ENCODE results near the gene CMTM8.

Gene CMTM8

DNA sequence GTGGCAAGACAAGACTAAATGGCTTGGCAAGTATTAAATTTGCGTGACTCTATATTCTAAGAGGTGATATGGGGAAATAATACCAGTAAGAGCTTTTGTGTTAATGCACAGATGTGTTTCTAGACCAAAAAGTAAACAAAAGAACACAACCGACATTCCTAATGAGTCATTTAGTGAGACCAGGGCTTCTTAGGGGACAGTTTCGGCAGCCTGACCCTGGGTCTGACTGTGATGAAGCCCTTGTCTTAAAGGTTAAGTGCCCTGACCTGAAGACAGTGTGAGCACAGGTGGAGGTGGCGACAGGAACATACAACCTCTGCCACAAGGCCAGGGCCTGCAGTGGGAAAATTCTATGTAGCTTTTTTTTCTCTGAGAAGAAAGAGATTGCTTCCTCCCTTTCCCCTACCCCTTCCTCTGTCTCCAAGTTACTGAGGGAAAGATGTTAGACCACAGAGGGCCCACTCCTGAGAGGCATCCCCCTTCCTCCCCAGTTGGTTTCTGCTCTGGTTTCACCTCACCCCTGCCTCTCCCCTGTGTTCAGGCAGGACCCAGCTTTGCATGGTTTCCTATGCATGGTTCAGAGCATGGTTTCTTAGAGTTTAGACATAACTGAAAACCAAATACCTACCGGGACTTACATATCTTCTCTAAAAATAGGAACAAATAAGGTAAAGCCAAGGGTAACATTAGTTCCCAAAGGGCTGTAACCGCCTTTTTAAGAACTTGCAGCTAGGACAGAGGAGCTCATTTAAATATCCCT lies 128.3 kb downstream of the CMTM8 start:
- ATAC-seq (replicated peaks) (peak; percentile 49), DNase-seq (no peak)
- Mint-ChIP-seq H3K9me3 (no peaks in the 10 kb centered on the region), H3K27ac (no peak overlapping the region), H3K4me3 (peak overlapping the region in 1 of 2 donors; percentile 67), H3K27me3 (peaks cover 0 to 10% of the 10 kb centered on the region in 2 donors), H3K4me1 (peaks cover 20 to 29% of the 10 kb centered on the region in 2 donors), H3K36me3 (no peaks in the 10 kb centered on the region)

DNA sequence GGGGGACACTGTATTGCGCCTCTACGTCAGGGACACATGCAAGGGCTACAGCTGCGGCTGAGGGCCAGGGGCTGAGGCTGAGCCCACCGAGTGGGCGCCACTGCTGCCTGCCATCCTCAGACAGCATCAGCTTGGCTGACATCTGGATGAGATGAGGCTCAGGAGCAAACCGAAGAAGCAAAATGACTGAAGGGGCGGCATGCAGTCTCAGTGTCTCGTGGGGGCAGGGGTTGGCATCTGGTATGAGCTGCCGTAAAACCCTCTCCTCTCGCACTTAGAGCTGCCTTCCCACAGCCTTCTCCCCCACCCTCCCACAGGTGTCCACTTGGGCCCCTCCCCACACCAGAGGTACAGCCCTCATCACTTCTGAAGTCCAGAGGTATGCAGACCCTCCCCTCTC lies 129.0 kb downstream of the CMTM8 start:
- peaks cover 0 to 10% of the 10 kb centered on the region in 2 donors for H3K27me3 Mint-ChIP-seq

DNA sequence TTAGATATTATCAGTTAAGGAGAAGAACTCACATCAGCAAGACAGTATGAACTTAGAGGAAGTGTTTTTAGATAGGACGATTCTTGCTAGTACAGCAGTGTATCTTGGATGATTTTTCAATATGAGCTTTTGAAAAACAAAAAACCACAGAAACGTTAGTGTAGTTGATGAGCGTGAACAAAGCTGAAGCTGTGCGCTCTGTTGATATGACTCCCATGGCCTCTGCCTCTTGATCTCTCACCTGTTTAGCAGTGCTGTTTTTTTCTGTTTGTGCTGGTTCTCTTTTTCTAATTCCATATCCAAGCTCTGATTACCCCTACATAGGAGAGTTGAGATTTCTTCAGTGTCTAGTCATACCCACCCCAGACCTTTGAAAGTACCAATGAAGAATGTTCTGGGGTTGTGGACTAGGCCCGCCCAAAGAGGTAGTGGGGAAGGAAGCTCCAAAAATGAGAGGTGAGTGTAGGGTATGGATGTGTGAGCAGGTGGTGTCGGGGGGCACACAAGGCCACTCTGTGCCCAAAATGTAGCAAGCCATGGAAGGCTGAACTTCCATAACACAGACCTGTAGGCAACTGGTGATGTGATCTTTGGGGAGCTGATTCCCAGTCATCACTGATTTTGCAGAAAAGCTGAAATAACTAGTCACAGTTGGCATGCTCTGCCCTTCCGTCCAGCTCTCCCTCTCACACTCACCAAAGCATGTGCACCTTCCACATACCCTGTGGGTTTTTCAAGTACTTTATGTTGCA lies 133.2 kb downstream of the CMTM8 start:
- H3K9me3 Mint-ChIP-seq = no peaks in the 10 kb centered on the region
- peak overlapping the region; percentile 10 for H3K27ac Mint-ChIP-seq
- DNase-seq (no peak), ATAC-seq (replicated peaks) (peak; percentile 69 to 80)
- peaks cover 0 to 10% of the 10 kb centered on the region in 2 donors for H3K27me3 Mint-ChIP-seq
- peaks cover 25 to 35% of the 10 kb centered on the region in 2 donors for H3K4me1 Mint-ChIP-seq
- H3K36me3 Mint-ChIP-seq = no peaks in the 10 kb centered on the region
- peak overlapping the region in 1 of 2 donors; percentile 2 for H3K4me3 Mint-ChIP-seq

More for the DNA sequence above, 129.0 kb downstream of the CMTM8 start:
- Mint-ChIP-seq H3K4me3 (peak overlapping the region; percentile 31 to 67), H3K9me3 (no peaks in the 10 kb centered on the region), H3K4me1 (peaks cover 20 to 33% of the 10 kb centered on the region in 2 donors), H3K36me3 (no peaks in the 10 kb centered on the region), H3K27ac (no peak overlapping the region)
- no peak for DNase-seq
- ATAC-seq (replicated peaks) = no peak

GRCh38 chr3:32372213-32372490 lies 133.7 kb downstream of the CMTM8 start:
- Mint-ChIP-seq H3K27ac (no peak overlapping the region), H3K9me3 (no peaks in the 10 kb centered on the region), H3K27me3 (peaks cover 0 to 8% of the 10 kb centered on the region in 2 donors), H3K4me3 (no peak overlapping the region), H3K4me1 (peaks cover 20 to 30% of the 10 kb centered on the region in 2 donors), H3K36me3 (no peaks in the 10 kb centered on the region)
- ATAC-seq (replicated peaks) (no peak), DNase-seq (no peak)

DNA sequence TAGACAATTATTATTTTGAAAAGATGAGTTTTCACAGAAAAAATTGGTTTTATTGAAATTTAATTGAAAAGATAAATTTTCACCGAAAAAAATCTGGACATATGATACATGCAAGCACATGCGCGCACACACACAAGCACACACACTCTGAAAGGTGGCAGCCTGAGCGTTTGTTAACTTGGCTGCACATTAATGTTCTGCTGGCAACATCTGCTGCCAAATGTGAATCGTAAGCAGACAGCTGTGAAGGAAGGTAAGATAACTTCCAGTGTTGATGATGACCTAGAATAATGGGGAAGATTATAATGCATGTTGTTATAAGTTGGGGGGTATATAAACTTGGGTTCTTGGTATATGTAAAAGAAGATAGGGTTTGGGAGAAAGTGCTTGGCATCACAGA lies 134.8 kb downstream of the CMTM8 start:
- Mint-ChIP-seq H3K9me3 (no peaks in the 10 kb centered on the region), H3K27me3 (no peaks in the 10 kb centered on the region), H3K4me1 (peaks cover 11 to 19% of the 10 kb centered on the region in 2 donors), H3K27ac (no peak overlapping the region), H3K36me3 (no peaks in the 10 kb centered on the region), H3K4me3 (no peak overlapping the region)
- ATAC-seq (replicated peaks) = no peak
- DNase-seq = no peak

DNA sequence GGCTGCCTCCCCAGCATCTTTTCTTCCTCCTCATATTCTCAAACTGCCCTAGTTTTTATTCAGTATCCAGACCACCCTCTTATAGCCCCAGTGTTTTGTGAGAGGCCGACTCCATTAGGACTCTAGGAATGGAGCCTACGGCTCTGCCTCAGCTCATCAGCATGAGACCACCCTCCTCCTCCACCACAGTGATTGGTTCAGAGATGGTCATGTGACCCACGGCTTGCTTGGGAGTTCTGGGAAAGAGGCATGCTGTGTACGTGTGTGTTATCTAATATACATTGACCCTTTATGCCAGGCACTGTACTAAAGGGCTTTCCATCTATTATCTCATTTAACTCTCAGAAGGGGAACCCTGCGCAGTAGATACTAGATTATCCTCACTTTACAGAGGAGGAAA lies 135.4 kb downstream of the CMTM8 start:
- Mint-ChIP-seq H3K9me3 (no peaks in the 10 kb centered on the region), H3K27ac (peak overlapping the region; percentile 14), H3K4me3 (no peak overlapping the region), H3K27me3 (no peaks in the 10 kb centered on the region), H3K36me3 (no peaks in the 10 kb centered on the region), H3K4me1 (peaks cover 11 to 19% of the 10 kb centered on the region in 2 donors)
- DNase-seq (no peak), ATAC-seq (replicated peaks) (no peak)

DNA sequence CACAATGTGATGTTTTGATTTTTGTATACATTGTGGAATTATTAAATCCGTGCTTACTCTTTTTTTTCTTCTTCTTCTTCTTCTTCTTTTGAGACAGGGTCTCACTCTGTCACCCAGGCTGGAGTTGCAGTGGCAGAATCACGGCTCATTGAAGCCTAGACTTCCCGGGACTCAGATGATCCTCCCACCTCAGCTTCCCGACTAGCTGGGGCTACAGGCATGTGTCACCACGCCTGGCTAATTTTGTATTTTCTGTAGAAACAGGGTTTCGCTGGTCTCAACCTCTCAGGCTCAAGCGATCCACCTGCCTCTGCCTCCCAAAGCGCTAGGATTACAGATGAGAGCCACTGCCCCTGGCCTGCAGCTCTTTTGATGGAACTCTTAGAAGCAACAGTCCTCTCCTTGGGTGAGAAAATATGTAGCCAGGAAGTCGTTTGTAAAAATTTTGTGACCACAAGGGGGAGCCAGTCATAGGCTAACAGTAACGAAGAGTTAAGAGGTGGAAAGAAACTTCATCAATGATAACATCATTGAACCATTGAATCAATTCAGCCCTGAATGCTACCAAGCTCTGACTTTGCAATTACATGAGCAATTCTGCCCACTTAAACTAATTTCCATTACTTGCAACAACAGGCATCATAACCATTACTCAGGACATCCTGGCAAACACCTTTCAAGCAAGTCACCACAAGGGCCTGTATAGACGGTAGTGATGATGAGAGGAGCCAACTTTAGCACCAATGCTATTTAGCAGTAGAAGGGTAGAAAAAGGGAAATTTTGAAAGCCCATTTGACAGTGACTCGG lies 136.5 kb downstream of the CMTM8 start:
- Mint-ChIP-seq H3K27me3 (no peaks in the 10 kb centered on the region), H3K4me3 (peak overlapping the region in 1 of 2 donors; percentile 30), H3K4me1 (peaks cover 12 to 19% of the 10 kb centered on the region in 2 donors), H3K36me3 (no peaks in the 10 kb centered on the region), H3K9me3 (no peaks in the 10 kb centered on the region), H3K27ac (peak overlapping the region; percentile 76)
- peak; percentile 63 for DNase-seq
- peak; percentile 55 to 75 for ATAC-seq (replicated peaks)

GRCh38 chr3:32375596-32375930 lies 137.1 kb downstream of the CMTM8 start:
- Mint-ChIP-seq H3K9me3 (no peaks in the 10 kb centered on the region), H3K27ac (no peak overlapping the region), H3K27me3 (no peaks in the 10 kb centered on the region), H3K36me3 (no peaks in the 10 kb centered on the region), H3K4me3 (no peak overlapping the region), H3K4me1 (peaks cover 12 to 19% of the 10 kb centered on the region in 2 donors)
- DNase-seq = no peak
- no peak for ATAC-seq (replicated peaks)

GRCh38 chr3:32376115-32376514 lies 137.6 kb downstream of the CMTM8 start:
- Mint-ChIP-seq H3K4me3 (no peak overlapping the region), H3K27me3 (no peaks in the 10 kb centered on the region), H3K4me1 (peaks cover 12 to 19% of the 10 kb centered on the region in 2 donors), H3K9me3 (no peaks in the 10 kb centered on the region), H3K27ac (no peak overlapping the region), H3K36me3 (no peaks in the 10 kb centered on the region)
- ATAC-seq (replicated peaks) (no peak), DNase-seq (no peak)

- no peak for ATAC-seq (replicated peaks)
- no peaks in the 10 kb centered on the region for H3K27me3 Mint-ChIP-seq
- H3K9me3 Mint-ChIP-seq = no peaks in the 10 kb centered on the region
- no peak for DNase-seq
- H3K4me1 Mint-ChIP-seq = peaks cover 11 to 12% of the 10 kb centered on the region in 2 donors
- H3K36me3 Mint-ChIP-seq = no peaks in the 10 kb centered on the region
- H3K4me3 Mint-ChIP-seq = no peak overlapping the region
- no peak overlapping the region for H3K27ac Mint-ChIP-seq
Observed at GRCh38 chr3:32379831-32380500, 141.5 kb downstream of the CMTM8 start.

GRCh38 chr3:32381922-32382321 lies 143.4 kb downstream of the CMTM8 start:
- H3K4me3 Mint-ChIP-seq = no peak overlapping the region
- H3K9me3 Mint-ChIP-seq = no peaks in the 10 kb centered on the region
- DNase-seq (no peak), ATAC-seq (replicated peaks) (no peak)
- no peaks in the 10 kb centered on the region for H3K36me3 Mint-ChIP-seq
- H3K4me1 Mint-ChIP-seq = peaks cover 15 to 16% of the 10 kb centered on the region in 2 donors
- no peaks in the 10 kb centered on the region for H3K27me3 Mint-ChIP-seq
- no peak overlapping the region for H3K27ac Mint-ChIP-seq

- no peak overlapping the region for H3K4me3 Mint-ChIP-seq
- no peaks in the 10 kb centered on the region for H3K36me3 Mint-ChIP-seq
- no peaks in the 10 kb centered on the region for H3K27me3 Mint-ChIP-seq
- H3K4me1 Mint-ChIP-seq = peaks cover 16% of the 10 kb centered on the region in 2 donors
- ATAC-seq (replicated peaks) (no peak), DNase-seq (no peak)
- H3K9me3 Mint-ChIP-seq = no peaks in the 10 kb centered on the region
- no peak overlapping the region for H3K27ac Mint-ChIP-seq
Observed at GRCh38 chr3:32383136-32383711, 144.7 kb downstream of the CMTM8 start.

GRCh38 chr3:32384938-32385337 lies 146.5 kb downstream of the CMTM8 start:
- H3K4me1 Mint-ChIP-seq = peaks cover 15 to 16% of the 10 kb centered on the region in 2 donors
- H3K9me3 Mint-ChIP-seq = no peaks in the 10 kb centered on the region
- no peaks in the 10 kb centered on the region for H3K36me3 Mint-ChIP-seq
- H3K27ac Mint-ChIP-seq = peak overlapping the region; percentile 92
- DNase-seq = peak; percentile 32
- H3K27me3 Mint-ChIP-seq = no peaks in the 10 kb centered on the region
- no peak overlapping the region for H3K4me3 Mint-ChIP-seq
- peak; percentile 54 to 87 for ATAC-seq (replicated peaks)

GRCh38 chr3:32387512-32387911 lies 149.0 kb downstream of the CMTM8 start:
- ATAC-seq (replicated peaks) = no peak
- Mint-ChIP-seq H3K4me3 (no peak overlapping the region), H3K27ac (no peak overlapping the region), H3K27me3 (no peaks in the 10 kb centered on the region), H3K4me1 (peaks cover 20 to 28% of the 10 kb centered on the region in 2 donors), H3K9me3 (no peaks in the 10 kb centered on the region), H3K36me3 (peaks cover under 1 to 4% of the 10 kb centered on the region in 2 donors)
- no peak for DNase-seq
